H9 (cell line): ENCODE measurements around the gene NCKAP5. TPM values are rescaled to one million over a fixed set of nuclear protein-coding genes. Genes with fewer than 3 reads are reported as not detected.

Source experiments
- DNase-seq: peaks from one replicate; pipeline ENCODE4 v3.0.0-alpha.2; 2017
- H2AFZ ChIP-seq: one replicate; pipeline ENCODE4 v1.6.1; 2013; ENCODE audit warnings: mild to moderate bottlenecking, low read length, control low read depth, moderate library complexity
- H2AK5ac ChIP-seq: 2 replicates; pipeline ENCODE4 v1.6.1; 2013; ENCODE audit warnings: low read length, control low read depth, mixed read lengths; ENCODE audit not compliant: insufficient read length
- H2BK120ac ChIP-seq: one replicate; pipeline ENCODE4 v1.6.1; 2013; ENCODE audit warnings: low read depth, mild to moderate bottlenecking, low read length, control low read depth, inconsistent platforms; ENCODE audit not compliant: poor library complexity, severe bottlenecking
- H2BK12ac ChIP-seq: 2 replicates; pipeline ENCODE4 v1.6.1; 2013; ENCODE audit warnings: low read length, control low read depth, mixed read lengths, low read depth; ENCODE audit not compliant: insufficient read length
- H2BK15ac ChIP-seq: 2 replicates; pipeline ENCODE4 v1.6.1; 2013; ENCODE audit warnings: low read depth, low read length, control low read depth
- H2BK20ac ChIP-seq: one replicate; pipeline ENCODE4 v1.6.1; 2013; ENCODE audit warnings: low read depth, mild to moderate bottlenecking, low read length, control low read depth, inconsistent platforms; ENCODE audit not compliant: poor library complexity, severe bottlenecking
- H2BK5ac ChIP-seq: 2 replicates; pipeline ENCODE4 v1.6.1; 2013; ENCODE audit warnings: low read length, control low read depth, mixed read lengths; ENCODE audit not compliant: insufficient read length
- H3K14ac ChIP-seq: 2 replicates; pipeline ENCODE4 v1.6.1; 2013; ENCODE audit warnings: low read length, control low read depth; ENCODE audit not compliant: insufficient read depth
- H3K18ac ChIP-seq: 2 replicates; pipeline ENCODE4 v1.6.1; 2013; ENCODE audit warnings: low read depth, mild to moderate bottlenecking, mixed read lengths, low read length, control low read depth; ENCODE audit not compliant: insufficient read length
- H3K23ac ChIP-seq: 2 replicates; pipeline ENCODE4 v1.6.1; 2013; ENCODE audit warnings: low read length, control low read depth, mixed read lengths, low read depth; ENCODE audit not compliant: insufficient read length
- H3K23me2 ChIP-seq: 2 replicates; pipeline ENCODE4 v1.6.1; 2013; ENCODE audit warnings: low read depth, mild to moderate bottlenecking, mixed read lengths, low read length, control low read depth; ENCODE audit not compliant: insufficient read length, poor library complexity, severe bottlenecking
- H3K27ac ChIP-seq: 2 replicates; pipeline ENCODE4 v1.5.1; 2013; ENCODE audit warnings: low read length, control low read depth, mixed read lengths, low read depth; ENCODE audit not compliant: insufficient read length
- H3K27me3 ChIP-seq: 2 replicates; pipeline ENCODE4 v1.6.1; 2013; ENCODE audit warnings: low read length, control low read depth, inconsistent platforms; ENCODE audit not compliant: insufficient read depth
- H3K4ac ChIP-seq: 2 replicates; pipeline ENCODE4 v1.6.1; 2013; ENCODE audit warnings: low read depth, mild to moderate bottlenecking, control low read depth, inconsistent platforms, low read length, moderate library complexity
- H3K4me1 ChIP-seq: 2 replicates; pipeline ENCODE4 v1.6.1; 2013; ENCODE audit warnings: low read length, control low read depth, inconsistent platforms; ENCODE audit not compliant: insufficient read depth
- H3K4me2 ChIP-seq: 2 replicates; pipeline ENCODE4 v1.6.1; 2013; ENCODE audit warnings: low read length, control low read depth, mixed read lengths; ENCODE audit not compliant: insufficient read length, insufficient read depth
- H3K56ac ChIP-seq: 2 replicates; pipeline ENCODE4 v1.6.1; 2013; ENCODE audit warnings: low read depth, mild to moderate bottlenecking, mixed read lengths, low read length, control low read depth; ENCODE audit not compliant: insufficient read length
- H3K79me1 ChIP-seq: 2 replicates; pipeline ENCODE4 v1.6.1; 2013; ENCODE audit warnings: low read depth, mild to moderate bottlenecking, moderate library complexity, low read length, control low read depth, inconsistent platforms; ENCODE audit not compliant: insufficient read depth, poor library complexity, severe bottlenecking
- H3K79me2 ChIP-seq: 2 replicates; pipeline ENCODE4 v1.6.1; 2013; ENCODE audit warnings: low read length, control low read depth, inconsistent platforms; ENCODE audit not compliant: insufficient read depth
- H3K9ac ChIP-seq: 2 replicates; pipeline ENCODE4 v1.6.1; 2013; ENCODE audit warnings: low read length, control low read depth, mixed read lengths; ENCODE audit not compliant: insufficient read length; ENCODE audit errors: extremely low read depth
- H3K9me3 ChIP-seq: one replicate; pipeline ENCODE4 v1.6.1; 2013; ENCODE audit warnings: low read depth, low read length, inconsistent platforms; ENCODE audit not compliant: control insufficient read depth
- H3T11ph ChIP-seq: one replicate; pipeline ENCODE4 v1.6.1; 2013; ENCODE audit warnings: mild to moderate bottlenecking, low read length, control low read depth, inconsistent platforms
- H4K20me1 ChIP-seq: one replicate; pipeline ENCODE4 v1.6.1; 2013; ENCODE audit not compliant: control insufficient read depth, insufficient read length, insufficient read depth
- H4K5ac ChIP-seq: 2 replicates; pipeline ENCODE4 v1.6.1; 2013; ENCODE audit warnings: low read depth, mild to moderate bottlenecking, mixed read lengths, low read length, control low read depth; ENCODE audit not compliant: insufficient read length
- H4K8ac ChIP-seq: replicated peaks from 2 replicates; pipeline ENCODE4 v1.6.1; 2013; ENCODE audit warnings: low read length, control low read depth, mixed read lengths, low read depth; ENCODE audit not compliant: insufficient read length
- H4K91ac ChIP-seq: 2 replicates; pipeline ENCODE4 v1.6.1; 2013; ENCODE audit warnings: low read depth, mild to moderate bottlenecking, moderate library complexity, mixed read lengths, low read length, control low read depth; ENCODE audit not compliant: insufficient read length
- H3K27ac Mint-ChIP-seq, 3 experiments: 2 replicates in 2 of 3; 3 replicates in 1 of 3; pipeline ENCODE4 v1.8.0; 2020 to 2021; ENCODE audit warnings: mixed read lengths in 3 of 3, mild to moderate bottlenecking in 1 of 3, moderate library complexity in 1 of 3
- H3K27me3 Mint-ChIP-seq: 2 replicates; pipeline ENCODE4 v1.8.0; 2021; ENCODE audit warnings: low read depth, mild to moderate bottlenecking, moderate library complexity, mixed read lengths
- H3K36me3 Mint-ChIP-seq, 3 experiments: 2 replicates in 2 of 3; 3 replicates in 1 of 3; pipeline ENCODE4 v1.8.0; 2020 to 2021; ENCODE audit warnings: low read depth in 3 of 3, mixed read lengths in 3 of 3; ENCODE audit not compliant: insufficient read depth in 1 of 3
- H3K4me1 Mint-ChIP-seq, 2 experiments: 2 replicates each; pipeline ENCODE4 v1.8.0; 2020; ENCODE audit warnings: mixed read lengths in 2 of 2
- H3K4me3 Mint-ChIP-seq, 2 experiments: 2 replicates in 1 of 2; 3 replicates in 1 of 2; pipeline ENCODE4 v1.8.0; 2020 to 2021; ENCODE audit warnings: mild to moderate bottlenecking in 2 of 2, mixed read lengths in 2 of 2, moderate library complexity in 1 of 2
- H3K9me3 Mint-ChIP-seq, 2 experiments: 2 replicates in 1 of 2; 3 replicates in 1 of 2; pipeline ENCODE4 v1.8.0; 2020; ENCODE audit warnings: mild to moderate bottlenecking in 2 of 2, mixed read lengths in 2 of 2, moderate library complexity in 1 of 2
- WGBS: extraction: QIAGEN DNeasy Blood & Tissue Kit; methylation state at CpG from one replicate; pipeline ENCODE4 v1.1.7; 2013; ENCODE audit warnings: missing lambda C conversion rate, low lambda C conversion rate, mixed read lengths; ENCODE audit not compliant: insufficient read length; ENCODE audit errors: extremely low coverage; 5-methylcytosine and 5-hydroxymethylcytosine counted together
- total RNA-seq: library from RNA; stranded (reverse); gene quantifications from 2 replicates; pipeline ENCODE4 v1.2.1, GENCODE V29; 2021
- TF ChIP-seq, protein P1 (sequence below): fragments of 200-600 bp; sonication (generic); conservative IDR thresholded peaks from 3 replicates; pipeline ENCODE4 v1.8.0; 2021; ENCODE audit warnings: antibody characterized with exemption, mild to moderate bottlenecking

Gene NCKAP5
- total RNA-seq, 1 experiment from 2014 or later: 0.26 TPM

- H3K4me3 Mint-ChIP-seq: no peak overlapping the region
- no CpG with 5 or more reads among the region's 1 CpG for WGBS
- no peak overlapping the region for H2AK5ac ChIP-seq
- no peaks in the 10 kb centered on the region for H3K79me1 ChIP-seq
- H4K5ac ChIP-seq: no peak overlapping the region
- H2BK120ac ChIP-seq: no peak overlapping the region
- no peak overlapping the region for H2BK20ac ChIP-seq
- peaks cover 11% of the 10 kb centered on the region; the same call in 1 of the 2 replicates for H3K4me1 ChIP-seq
- no peaks in the 10 kb centered on the region for H3K9me3 Mint-ChIP-seq
- no peak overlapping the region for H3K23ac ChIP-seq
- H2BK12ac ChIP-seq: no peak overlapping the region
- TF ChIP-seq, protein P1, sequence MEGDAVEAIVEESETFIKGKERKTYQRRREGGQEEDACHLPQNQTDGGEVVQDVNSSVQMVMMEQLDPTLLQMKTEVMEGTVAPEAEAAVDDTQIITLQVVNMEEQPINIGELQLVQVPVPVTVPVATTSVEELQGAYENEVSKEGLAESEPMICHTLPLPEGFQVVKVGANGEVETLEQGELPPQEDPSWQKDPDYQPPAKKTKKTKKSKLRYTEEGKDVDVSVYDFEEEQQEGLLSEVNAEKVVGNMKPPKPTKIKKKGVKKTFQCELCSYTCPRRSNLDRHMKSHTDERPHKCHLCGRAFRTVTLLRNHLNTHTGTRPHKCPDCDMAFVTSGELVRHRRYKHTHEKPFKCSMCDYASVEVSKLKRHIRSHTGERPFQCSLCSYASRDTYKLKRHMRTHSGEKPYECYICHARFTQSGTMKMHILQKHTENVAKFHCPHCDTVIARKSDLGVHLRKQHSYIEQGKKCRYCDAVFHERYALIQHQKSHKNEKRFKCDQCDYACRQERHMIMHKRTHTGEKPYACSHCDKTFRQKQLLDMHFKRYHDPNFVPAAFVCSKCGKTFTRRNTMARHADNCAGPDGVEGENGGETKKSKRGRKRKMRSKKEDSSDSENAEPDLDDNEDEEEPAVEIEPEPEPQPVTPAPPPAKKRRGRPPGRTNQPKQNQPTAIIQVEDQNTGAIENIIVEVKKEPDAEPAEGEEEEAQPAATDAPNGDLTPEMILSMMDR: no peak
- H3T11ph ChIP-seq: no peak overlapping the region
- no peaks in the 10 kb centered on the region for H3K23me2 ChIP-seq
- no peak overlapping the region for H3K4me2 ChIP-seq
- no peak overlapping the region for H3K27ac Mint-ChIP-seq
- peaks cover 50 to 52% of the 10 kb centered on the region in 2 experiments for H3K4me1 Mint-ChIP-seq
- H2BK5ac ChIP-seq: no peak overlapping the region
- H3K18ac ChIP-seq: no peak overlapping the region
- H3K36me3 Mint-ChIP-seq: no peaks in the 10 kb centered on the region
- H3K56ac ChIP-seq: no peak overlapping the region
- H3K4ac ChIP-seq: no peak overlapping the region
- no peak overlapping the region for H3K14ac ChIP-seq
- no peak overlapping the region for H4K8ac ChIP-seq
- no peaks in the 10 kb centered on the region for H3K27me3 Mint-ChIP-seq
- no peak overlapping the region for H4K91ac ChIP-seq
- no peak overlapping the region for H2BK15ac ChIP-seq
- H3K27me3 ChIP-seq: no peaks in the 10 kb centered on the region
- H2AFZ ChIP-seq: no peak overlapping the region
- no peak for DNase-seq
- H4K20me1 ChIP-seq: no peaks in the 10 kb centered on the region
- H3K9ac ChIP-seq: no peak overlapping the region
- no peaks in the 10 kb centered on the region for H3K9me3 ChIP-seq
- no peaks in the 10 kb centered on the region for H3K79me2 ChIP-seq
- H3K27ac ChIP-seq: no peak overlapping the region
Observed at GRCh38 chr2:133574620-133575019, 6.4 kb upstream of the NCKAP5 start.
